Kidney (tissue), 14 donors: ENCODE measurements around the gene MDM4. TPM values are rescaled to one million over a fixed set of nuclear protein-coding genes. Genes with fewer than 3 reads are reported as not detected.
A peak's percentile ranks its signal among the peaks of the same experiment; 100 is the strongest.
"Not testable (repeated sequence)": the region's sequence is repeated elsewhere in the genome, so short reads cannot be mapped to it uniquely, and the experiment has no call there.

Source experiments
- DNase-seq, 5 donors: peaks; one replicate each; pipeline ENCODE4 v3.0.0-alpha.2; 2013 to 2020
- FAIRE-seq: peaks from 2 replicates; lab custom pipeline; 2012; peaks lifted over from hg19 to GRCh38; lab: Jason Lieb, UNC
- H3K27ac ChIP-seq, 2 donors: one replicate each; pipeline ENCODE4 v1.7.0; 2013; ENCODE audit warnings: low read depth in 2 of 2, low read length in 2 of 2, inconsistent platforms in 1 of 2
- H3K27me3 ChIP-seq: one replicate; pipeline ENCODE4 v1.7.1; 2013; ENCODE audit warnings: low read length, inconsistent platforms; ENCODE audit not compliant: control insufficient read depth, insufficient read depth
- H3K36me3 ChIP-seq, 3 donors: one replicate each; pipeline versions ENCODE4 v1.7.0 to v1.7.1; 2013; ENCODE audit warnings: low read length in 3 of 3, control low read depth in 1 of 3, inconsistent platforms in 1 of 3; ENCODE audit not compliant: insufficient read depth in 3 of 3, control insufficient read depth in 2 of 3
- H3K4me1 ChIP-seq, 3 donors: one replicate each; pipeline versions ENCODE4 v1.7.0 to v1.7.1; 2013; ENCODE audit warnings: low read length in 3 of 3, inconsistent platforms in 1 of 3, low read depth in 1 of 3; ENCODE audit not compliant: control insufficient read depth in 2 of 3, insufficient read depth in 2 of 3
- H3K4me3 ChIP-seq, 3 donors: one replicate each; pipeline versions ENCODE4 v1.7.0 to v1.8.1; 2013; ENCODE audit warnings: low read length in 3 of 3, control low read depth in 1 of 3, inconsistent platforms in 1 of 3
- H3K9ac ChIP-seq, 3 donors: one replicate each; pipeline versions ENCODE4 v1.7.0 to v1.7.1; 2013; ENCODE audit warnings: low read length in 3 of 3, control low read depth in 1 of 3, inconsistent platforms in 1 of 3
- H3K9me3 ChIP-seq, 3 donors: one replicate each; pipeline versions ENCODE4 v1.7.0 to v1.7.1; 2013; ENCODE audit warnings: low read length in 3 of 3, control low read depth in 1 of 3, inconsistent platforms in 1 of 3; ENCODE audit not compliant: control insufficient read depth in 2 of 3, insufficient read depth in 1 of 3
- intact Hi-C: fragments of 100-400 bp; cut with DNase I; formaldehyde crosslinking; loops from one replicate; pipeline ENCODE4 v1.11.1; 2022
- polyA plus RNA-seq: library from polyadenylated mRNA; stranded (reverse); fragments of 350-450 nt; fragmentation: Illumina TruSeq; extraction: RNeasy Lipid Tissue Mini Kit (QIAGEN cat#74804); gene quantifications from one replicate; pipeline ENCODE4 v1.2.3, GENCODE V29; 2014; ENCODE audit warnings: low read depth, low replicate concordance; ENCODE audit not compliant: insufficient read depth
- total RNA-seq: library from RNA; stranded (reverse); fragmentation: NEBNext Ultra II Directional; extraction: Animal tissue kit (Norgen Biotek cat#: 25700); gene quantifications from one replicate; pipeline ENCODE4 v1.2.1, GENCODE V29; 2021
- TF ChIP-seq, protein P1 (sequence below): IDR thresholded peaks from 3 replicates; pipeline ENCODE4 v1.5.1; 2012; ENCODE audit warnings: mild to moderate bottlenecking, moderate library complexity, borderline replicate concordance; ENCODE audit not compliant: insufficient read depth; ENCODE audit errors: extremely low read depth
- donor health status: control.
- donor health status: control.
- donor health status: control.
- donor health status: control.
- donor health status: control.
- donor health status: DM: yes; HTN: yes; CAD: no.
- donor health status: Normal renal cell carcinoma (clear cell type).

The MDM4 gene
- total and polyA plus RNA-seq, 2 donors from 2014 or later = 6.3 to 87.9 TPM

DNA sequence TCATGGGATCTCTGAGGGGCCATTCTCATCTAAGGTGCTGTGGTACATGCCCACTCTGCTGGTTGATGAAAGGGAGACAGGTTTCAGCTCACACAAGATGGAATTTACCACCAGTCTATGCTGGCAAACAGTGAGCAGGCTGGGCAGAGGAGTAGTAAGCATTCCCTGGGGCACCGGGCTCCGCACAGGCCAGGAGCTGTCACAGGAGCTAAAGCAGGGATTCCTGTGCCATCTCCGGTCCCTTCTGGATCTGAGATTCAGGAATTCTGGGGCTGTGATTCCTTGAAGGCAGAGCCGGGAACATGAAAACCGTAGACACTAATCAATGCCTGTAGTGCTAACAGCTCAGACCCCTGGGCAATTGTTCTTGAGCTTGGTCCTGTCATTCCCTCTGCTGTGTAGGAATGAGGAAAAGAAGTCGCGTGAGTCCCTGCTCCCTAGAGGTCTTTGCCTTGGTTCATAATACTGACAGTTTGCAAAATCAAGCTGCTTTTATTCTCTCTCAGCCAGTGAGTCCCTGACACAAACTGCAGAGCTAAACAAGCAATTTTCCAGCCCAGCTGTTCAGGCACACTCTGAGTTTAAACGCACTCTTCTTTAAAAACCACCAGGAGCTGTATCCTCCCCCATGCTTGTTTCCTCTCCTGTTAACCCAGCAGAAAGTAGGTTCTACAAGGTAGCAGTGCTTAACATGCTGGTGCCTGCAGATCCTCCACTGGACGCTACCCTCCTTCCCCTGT lies 52.5 kb downstream of the MDM4 start:
- FAIRE-seq (no peak), DNase-seq (peak in 2 of 5 donors; percentile 36 to 67)
- Histone ChIP-seq H3K9me3 (no peaks in the 10 kb centered on the region), H3K4me1 (peaks cover 0 to 12% (median 2%) of the 10 kb centered on the region in 3 donors), H3K9ac (no peak overlapping the region), H3K27me3 (no peaks in the 10 kb centered on the region), H3K27ac (no peak overlapping the region), H3K4me3 (no peak overlapping the region), H3K36me3 (no peaks in the 10 kb centered on the region)
- TF ChIP-seq, protein P1, sequence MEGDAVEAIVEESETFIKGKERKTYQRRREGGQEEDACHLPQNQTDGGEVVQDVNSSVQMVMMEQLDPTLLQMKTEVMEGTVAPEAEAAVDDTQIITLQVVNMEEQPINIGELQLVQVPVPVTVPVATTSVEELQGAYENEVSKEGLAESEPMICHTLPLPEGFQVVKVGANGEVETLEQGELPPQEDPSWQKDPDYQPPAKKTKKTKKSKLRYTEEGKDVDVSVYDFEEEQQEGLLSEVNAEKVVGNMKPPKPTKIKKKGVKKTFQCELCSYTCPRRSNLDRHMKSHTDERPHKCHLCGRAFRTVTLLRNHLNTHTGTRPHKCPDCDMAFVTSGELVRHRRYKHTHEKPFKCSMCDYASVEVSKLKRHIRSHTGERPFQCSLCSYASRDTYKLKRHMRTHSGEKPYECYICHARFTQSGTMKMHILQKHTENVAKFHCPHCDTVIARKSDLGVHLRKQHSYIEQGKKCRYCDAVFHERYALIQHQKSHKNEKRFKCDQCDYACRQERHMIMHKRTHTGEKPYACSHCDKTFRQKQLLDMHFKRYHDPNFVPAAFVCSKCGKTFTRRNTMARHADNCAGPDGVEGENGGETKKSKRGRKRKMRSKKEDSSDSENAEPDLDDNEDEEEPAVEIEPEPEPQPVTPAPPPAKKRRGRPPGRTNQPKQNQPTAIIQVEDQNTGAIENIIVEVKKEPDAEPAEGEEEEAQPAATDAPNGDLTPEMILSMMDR = no peak
- intact Hi-C loops = loop anchor here (10.0 kb wide), 2 partner anchors 196 to 236 kb away; no protein-coding TSS in a partner anchor

DNA sequence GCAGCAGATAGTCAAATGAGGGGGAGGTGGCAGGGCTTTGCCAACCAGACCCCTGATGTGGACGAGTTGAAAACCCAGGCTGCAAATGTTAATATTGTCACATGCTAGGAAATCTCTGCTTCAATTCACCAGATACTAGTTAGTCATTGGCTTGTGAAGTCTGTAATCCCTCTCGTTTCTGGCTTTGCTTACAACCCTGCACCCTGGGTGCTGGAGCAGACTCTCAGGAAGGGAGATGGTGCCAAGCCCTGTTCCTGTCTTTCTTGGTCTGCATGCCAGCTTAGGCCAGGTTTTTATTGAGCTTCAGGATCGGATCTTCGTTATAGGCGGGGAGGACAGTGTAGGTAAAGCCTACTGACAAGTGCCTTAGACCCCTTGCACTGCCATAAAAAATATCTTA lies 53.3 kb downstream of the MDM4 start:
- H3K27ac ChIP-seq = no peak overlapping the region
- FAIRE-seq = no peak
- no peaks in the 10 kb centered on the region for H3K27me3 ChIP-seq
- H3K9ac ChIP-seq = no peak overlapping the region
- no peaks in the 10 kb centered on the region for H3K9me3 ChIP-seq
- no peak overlapping the region for H3K4me3 ChIP-seq
- H3K4me1 ChIP-seq = peaks cover 0 to 12% (median 2%) of the 10 kb centered on the region in 3 donors
- no peaks in the 10 kb centered on the region for H3K36me3 ChIP-seq
- DNase-seq = no peak
- TF ChIP-seq, protein P1 = no peak
- intact Hi-C loops = loop anchor here (10.0 kb wide), 2 partner anchors 195 to 235 kb away; no protein-coding TSS in a partner anchor

DNA sequence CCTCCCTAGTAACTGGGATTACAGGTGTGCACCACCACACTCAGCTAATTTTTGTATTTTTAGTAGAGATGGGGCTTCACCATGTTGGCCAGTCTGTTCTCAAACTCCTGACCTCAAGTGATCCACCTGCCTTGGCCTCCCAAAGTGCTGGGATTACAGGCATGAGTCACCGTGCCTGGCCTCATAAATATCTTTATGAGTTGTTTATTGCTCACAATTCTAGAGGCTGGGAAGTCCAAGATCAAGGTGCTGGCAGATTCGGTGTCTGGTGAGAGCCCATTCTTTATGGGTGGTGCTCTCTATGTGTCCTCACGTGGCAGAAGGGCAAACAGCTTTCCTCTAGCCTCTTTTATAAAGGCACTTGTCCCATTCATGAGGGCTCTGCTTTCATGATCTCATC lies 53.8 kb downstream of the MDM4 start:
- H3K9me3 ChIP-seq, H3K4me1 ChIP-seq, H3K4me3 ChIP-seq, intact Hi-C loops, FAIRE-seq, H3K36me3 ChIP-seq, H3K9ac ChIP-seq, DNase-seq, H3K27ac ChIP-seq, H3K27me3 ChIP-seq: not testable (repeated sequence)

- no peak overlapping the region for H3K27ac ChIP-seq
- H3K9me3 ChIP-seq = no peaks in the 10 kb centered on the region
- TF ChIP-seq, protein P1 = no peak
- intact Hi-C loops = no loop called here
- FAIRE-seq (no peak), DNase-seq (no peak)
- peaks cover 0 to 3% (median 0%) of the 10 kb centered on the region in 3 donors for H3K4me1 ChIP-seq
- H3K4me3 ChIP-seq = no peak overlapping the region
- H3K9ac ChIP-seq = no peak overlapping the region
- H3K27me3 ChIP-seq = no peaks in the 10 kb centered on the region
- H3K36me3 ChIP-seq = no peaks in the 10 kb centered on the region
Measured at GRCh38 chr1:204571128-204571527, 54.9 kb downstream of the MDM4 start.
